Brain microvascular endothelial cell (primary cell): ENCODE results near the gene ZFHX3.

Experiments
- DNase-seq: peaks from one replicate; pipeline ENCODE4 v3.0.0-alpha.2; 2020
- H3K27ac ChIP-seq: fragments of 250-450 bp; sonication (Bioruptor Pico); 2 replicates; pipeline ENCODE4 v1.5.1; 2020; ENCODE audit warnings: mild to moderate bottlenecking, moderate library complexity
- H3K27me3 ChIP-seq: fragments of 250-450 bp; sonication (Bioruptor Pico); replicated peaks from 2 replicates; pipeline ENCODE4 v1.5.1; 2020; ENCODE audit warnings: mild to moderate bottlenecking
- H3K36me3 ChIP-seq: fragments of 250-450 bp; sonication (Bioruptor Pico); replicated peaks from 2 replicates; pipeline ENCODE4 v1.5.1; 2020; ENCODE audit warnings: mild to moderate bottlenecking
- H3K4me3 ChIP-seq: 2 replicates; pipeline ENCODE4 v1.5.1; 2011; ENCODE audit warnings: low read depth, mild to moderate bottlenecking, control low read depth, low read length, moderate library complexity
- in situ Hi-C: cut with HindIII; loops from 2 replicates; pipeline ENCODE4 v1.10.0; 2017; ENCODE audit warnings: low sequenced_read_pairs, low pct_ligation_motif_present
- TF ChIP-seq, protein P1 (sequence below): IDR thresholded peaks from 2 replicates; pipeline ENCODE4 v1.5.1; 2011; ENCODE audit warnings: low read depth, mild to moderate bottlenecking, moderate library complexity, low read length, control low read depth, inconsistent platforms; ENCODE audit errors: missing control alignments

The ZFHX3 gene

DNA sequence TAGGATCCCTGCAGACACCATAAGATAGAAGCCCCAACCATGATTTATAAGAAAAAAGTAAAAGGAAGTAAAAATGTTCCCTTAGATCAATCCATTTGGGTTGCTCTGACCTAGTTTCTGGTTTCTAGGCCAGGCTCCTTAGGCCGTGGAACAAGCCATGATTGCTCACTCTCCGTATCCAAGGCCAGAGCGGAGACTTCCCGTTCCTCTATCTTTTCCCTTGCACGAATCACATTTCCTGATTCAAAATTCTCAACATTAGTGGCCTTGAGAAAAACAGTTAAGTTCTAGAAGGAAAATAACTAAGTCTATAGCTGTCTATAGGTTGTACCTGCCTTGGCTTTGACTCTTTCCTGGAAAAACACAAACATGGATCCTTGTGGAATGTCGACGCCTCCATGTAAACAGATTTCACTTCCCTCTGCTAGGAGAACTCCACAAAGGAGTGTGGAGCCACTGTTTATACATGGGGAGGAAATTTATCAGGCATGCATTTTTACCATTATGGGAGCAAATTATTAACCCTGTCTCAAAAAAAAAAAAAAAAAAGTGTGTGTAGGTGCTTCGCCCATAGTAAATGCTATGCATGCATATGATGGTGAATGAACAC is 149.6 kb downstream of the ZFHX3 start:
- H3K27me3 ChIP-seq, result no peaks in the 10 kb centered on the region
- TF ChIP-seq, protein P1, sequence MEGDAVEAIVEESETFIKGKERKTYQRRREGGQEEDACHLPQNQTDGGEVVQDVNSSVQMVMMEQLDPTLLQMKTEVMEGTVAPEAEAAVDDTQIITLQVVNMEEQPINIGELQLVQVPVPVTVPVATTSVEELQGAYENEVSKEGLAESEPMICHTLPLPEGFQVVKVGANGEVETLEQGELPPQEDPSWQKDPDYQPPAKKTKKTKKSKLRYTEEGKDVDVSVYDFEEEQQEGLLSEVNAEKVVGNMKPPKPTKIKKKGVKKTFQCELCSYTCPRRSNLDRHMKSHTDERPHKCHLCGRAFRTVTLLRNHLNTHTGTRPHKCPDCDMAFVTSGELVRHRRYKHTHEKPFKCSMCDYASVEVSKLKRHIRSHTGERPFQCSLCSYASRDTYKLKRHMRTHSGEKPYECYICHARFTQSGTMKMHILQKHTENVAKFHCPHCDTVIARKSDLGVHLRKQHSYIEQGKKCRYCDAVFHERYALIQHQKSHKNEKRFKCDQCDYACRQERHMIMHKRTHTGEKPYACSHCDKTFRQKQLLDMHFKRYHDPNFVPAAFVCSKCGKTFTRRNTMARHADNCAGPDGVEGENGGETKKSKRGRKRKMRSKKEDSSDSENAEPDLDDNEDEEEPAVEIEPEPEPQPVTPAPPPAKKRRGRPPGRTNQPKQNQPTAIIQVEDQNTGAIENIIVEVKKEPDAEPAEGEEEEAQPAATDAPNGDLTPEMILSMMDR, result no peak
- DNase-seq, result no peak
- H3K27ac ChIP-seq, result no peak overlapping the region
- H3K36me3 ChIP-seq, result no peaks in the 10 kb centered on the region
- in situ Hi-C loops, result no loop called here
- no peak overlapping the region for H3K4me3 ChIP-seq

GRCh38 chr16:72897707-72898106 is 150.2 kb downstream of the ZFHX3 start:
- no peak for DNase-seq
- Histone ChIP-seq H3K4me3 (no peak overlapping the region), H3K27ac (no peak overlapping the region), H3K27me3 (no peaks in the 10 kb centered on the region), H3K36me3 (no peaks in the 10 kb centered on the region)
- in situ Hi-C loops, result no loop called here
- TF ChIP-seq, protein P1, result no peak

GRCh38 chr16:72896485-72897118 is 151.3 kb downstream of the ZFHX3 start:
- Histone ChIP-seq H3K27ac (no peak overlapping the region), H3K4me3 (no peak overlapping the region)
- in situ Hi-C loops, result no loop called here

GRCh38 chr16:72895951-72896350 is 152.0 kb downstream of the ZFHX3 start:
- Histone ChIP-seq H3K27ac (no peak overlapping the region), H3K4me3 (no peak overlapping the region), H3K27me3 (no peaks in the 10 kb centered on the region), H3K36me3 (no peaks in the 10 kb centered on the region)
- TF ChIP-seq, protein P1, result no peak
- no peak for DNase-seq
- in situ Hi-C loops, result no loop called here

More at GRCh38 chr16:72896485-72897118, 151.3 kb downstream of the ZFHX3 start:
- TF ChIP-seq, protein P1, result no peak
- DNase-seq, result no peak
- no peaks in the 10 kb centered on the region for H3K27me3 ChIP-seq
- no peaks in the 10 kb centered on the region for H3K36me3 ChIP-seq

- H3K27ac ChIP-seq, result peak overlapping the region; percentile 75
Observed at GRCh38 chr16:72894293-72895151, 153.4 kb downstream of the ZFHX3 start.

More at GRCh38 chr16:72894293-72895151, 153.4 kb downstream of the ZFHX3 start:
- in situ Hi-C loops, result no loop called here
- Histone ChIP-seq H3K36me3 (peaks cover 2% of the 10 kb centered on the region), H3K4me3 (no peak overlapping the region), H3K27me3 (no peaks in the 10 kb centered on the region)
- peak; percentile 58 for DNase-seq
- TF ChIP-seq, protein P1, result no peak
